ENCODE data around the gene SPOCK3.

- TF ChIP-seq ZNF274 (IDR thresholded peaks at IDR 0.05; ENCODE audit: low read depth, low read length) (no peak), SUZ12 (IDR thresholded peaks at IDR 0.05; ENCODE audit: extremely low read depth, insufficient read depth, insufficient read length) (no peak)
Measured at GRCh38 chr4:166827167-166827566, 407.1 kb downstream of the SPOCK3 start.

Data from NT2/D1 (cell line).